NOMO-1 treated with dmso at 0.1 percent for 144 hours (cell line): Measurements from ENCODE around the gene MAP2K3.

ENCODE experiments used
- DNase-seq: peaks from one replicate; lab custom pipeline; 2025; ENCODE audit not compliant: unreplicated experiment; lab: John Stamatoyannopoulos, UW

Gene MAP2K3

GRCh38 chr17:21282231-21282630 lies 2.3 kb upstream of the MAP2K3 start:
- no peak for DNase-seq

- no peak for DNase-seq
Observed at GRCh38 chr17:21282850-21283249, 1.7 kb upstream of the MAP2K3 start.

GRCh38 chr17:21283482-21284318 lies 811 bp upstream of the MAP2K3 start:
- no peak for DNase-seq

GRCh38 chr17:21285164-21286065 lies 904 bp downstream of the MAP2K3 start:
- no peak for DNase-seq

- DNase-seq = peak; percentile 66
Observed at GRCh38 chr17:21286066-21286770, 1.7 kb downstream of the MAP2K3 start.

DNA sequence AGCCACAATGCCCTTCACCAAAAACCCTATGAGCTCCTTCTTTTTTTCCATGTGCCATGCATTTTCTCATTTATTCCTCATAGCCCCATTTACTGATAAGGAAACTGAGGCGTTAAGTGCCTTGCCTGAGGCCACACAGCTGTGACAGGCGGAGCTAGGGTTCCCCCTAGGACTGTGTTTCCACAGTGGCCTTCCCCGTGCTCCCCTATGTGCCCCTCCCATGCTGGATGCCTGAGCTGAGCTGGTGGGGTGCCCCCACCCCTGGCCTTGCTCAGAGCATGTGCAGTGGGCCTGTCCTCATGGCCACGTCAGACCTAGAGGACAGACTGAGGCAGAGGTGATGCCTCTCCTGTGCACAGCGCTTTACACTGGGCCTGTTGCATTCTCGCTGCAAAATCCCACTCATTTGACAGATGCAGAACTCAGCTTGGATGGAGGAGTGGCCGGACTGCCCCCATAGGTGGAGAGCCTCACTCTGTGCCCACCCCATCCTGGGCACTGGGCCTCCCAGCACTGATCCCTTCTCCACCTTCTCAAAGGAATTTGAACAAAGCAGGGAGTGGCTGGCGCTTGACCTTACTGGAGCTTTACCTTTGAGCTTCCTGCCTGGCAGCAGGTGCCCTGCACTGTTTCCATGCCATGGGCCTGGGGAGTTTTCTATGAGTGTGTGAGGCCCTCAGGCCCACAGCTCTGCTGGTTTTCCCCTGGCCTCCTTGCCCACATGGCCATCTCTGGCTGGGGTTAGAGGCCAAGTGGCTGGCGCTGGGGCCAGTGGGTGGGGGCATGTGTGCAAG lies 2.6 kb downstream of the MAP2K3 start:
- DNase-seq = no peak

DNA sequence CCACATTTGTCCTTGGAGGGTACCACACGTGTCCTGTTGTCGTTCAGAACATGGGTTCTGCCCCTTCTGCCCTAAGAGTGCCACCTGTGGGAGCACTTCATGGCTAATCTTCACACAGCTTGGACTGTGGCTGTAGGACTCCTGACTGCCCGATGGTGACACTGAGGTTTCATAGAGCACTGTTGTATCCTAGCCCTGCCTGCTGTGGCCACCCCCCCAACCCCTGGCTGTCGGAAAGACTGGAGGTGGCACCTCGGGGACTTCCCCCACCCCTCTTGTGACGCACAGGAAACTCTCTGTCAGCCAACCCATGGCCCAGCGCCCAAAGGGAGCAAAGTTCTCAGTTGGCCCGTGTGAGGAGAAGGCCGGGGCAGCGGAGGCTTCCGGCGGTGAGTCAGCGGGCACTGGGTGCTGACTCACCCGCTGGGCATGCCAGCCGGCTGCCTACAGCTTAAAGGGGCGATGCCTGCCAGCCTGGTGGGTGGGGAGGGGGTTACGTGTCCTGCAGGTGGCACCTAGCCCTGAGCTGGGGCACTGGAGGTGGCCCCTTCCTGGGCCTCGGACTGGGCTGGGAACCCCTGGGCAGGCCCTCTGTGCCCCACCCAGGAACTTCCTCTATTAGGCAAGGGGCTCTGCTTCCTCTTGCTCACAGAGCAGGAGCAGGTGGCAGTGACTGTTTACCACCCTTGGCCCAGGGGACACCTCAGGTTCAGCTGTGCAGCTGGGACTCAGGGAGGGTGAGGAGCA lies 3.4 kb downstream of the MAP2K3 start:
- peak; percentile 96 for DNase-seq

- DNase-seq = no peak
Observed at GRCh38 chr17:21288571-21289017, 4.1 kb downstream of the MAP2K3 start.

GRCh38 chr17:21289175-21289901 lies 4.8 kb downstream of the MAP2K3 start:
- no peak for DNase-seq

- no peak for DNase-seq
Observed at GRCh38 chr17:21289902-21290571, 5.5 kb downstream of the MAP2K3 start.

- no peak for DNase-seq
Observed at GRCh38 chr17:21291357-21291756, 6.8 kb downstream of the MAP2K3 start.

- no peak for DNase-seq
Observed at GRCh38 chr17:21291862-21292261, 7.4 kb downstream of the MAP2K3 start.

GRCh38 chr17:21292867-21293830 lies 8.6 kb downstream of the MAP2K3 start:
- no peak for DNase-seq

DNA sequence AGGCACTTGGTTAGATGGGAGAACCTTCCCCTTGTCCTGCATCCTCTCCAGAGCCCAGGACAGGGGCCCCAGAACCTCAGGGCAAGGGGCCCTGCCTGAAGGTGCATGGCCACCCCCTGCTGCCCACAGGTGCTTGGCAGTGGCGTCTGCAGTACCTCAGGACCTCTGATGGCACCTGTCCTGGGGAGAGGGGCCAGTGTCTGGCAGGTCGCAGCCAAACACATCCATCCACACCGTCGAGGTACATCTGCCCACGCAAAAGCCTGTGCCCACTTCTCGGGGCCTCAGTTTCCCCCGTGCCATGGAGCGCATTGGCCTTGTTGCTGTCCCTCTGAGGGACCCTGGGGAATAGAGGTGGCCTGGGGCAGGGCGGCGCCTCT lies 9.3 kb downstream of the MAP2K3 start:
- DNase-seq = no peak

DNA sequence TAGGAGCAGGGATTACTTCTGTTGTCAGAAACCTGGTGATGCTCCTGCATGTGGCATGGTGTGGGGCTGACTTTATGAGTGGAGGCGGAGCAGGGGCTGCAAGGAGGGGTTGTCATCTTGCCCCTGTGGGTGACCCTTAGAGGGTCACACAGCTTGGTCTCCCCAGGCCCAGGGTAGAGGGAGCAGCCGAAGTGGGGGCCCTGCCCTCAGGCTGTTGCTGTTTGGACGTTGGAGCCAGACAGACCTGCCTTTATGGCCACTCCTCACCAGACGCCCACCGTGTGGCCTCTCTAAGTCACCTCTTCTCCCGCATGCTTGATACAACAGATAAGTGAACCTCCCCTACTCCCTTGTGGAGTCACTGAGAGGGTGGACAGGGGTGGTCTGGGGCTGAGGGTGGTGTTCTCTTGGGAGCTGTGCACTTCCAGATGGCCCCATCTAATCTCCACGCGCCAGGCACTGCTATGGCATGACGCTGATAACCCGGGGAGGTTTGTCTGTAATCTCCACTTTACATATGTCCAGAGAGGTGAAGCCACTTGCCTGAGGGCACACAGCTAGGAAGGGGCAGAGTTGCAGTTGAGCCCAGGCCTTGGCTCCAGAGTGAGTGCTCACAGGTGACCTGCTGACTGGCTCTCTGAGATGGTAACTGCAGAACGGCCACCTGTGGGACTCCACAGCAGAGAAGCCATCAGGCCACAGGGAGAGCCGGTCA lies 10.0 kb downstream of the MAP2K3 start:
- DNase-seq = no peak

DNA sequence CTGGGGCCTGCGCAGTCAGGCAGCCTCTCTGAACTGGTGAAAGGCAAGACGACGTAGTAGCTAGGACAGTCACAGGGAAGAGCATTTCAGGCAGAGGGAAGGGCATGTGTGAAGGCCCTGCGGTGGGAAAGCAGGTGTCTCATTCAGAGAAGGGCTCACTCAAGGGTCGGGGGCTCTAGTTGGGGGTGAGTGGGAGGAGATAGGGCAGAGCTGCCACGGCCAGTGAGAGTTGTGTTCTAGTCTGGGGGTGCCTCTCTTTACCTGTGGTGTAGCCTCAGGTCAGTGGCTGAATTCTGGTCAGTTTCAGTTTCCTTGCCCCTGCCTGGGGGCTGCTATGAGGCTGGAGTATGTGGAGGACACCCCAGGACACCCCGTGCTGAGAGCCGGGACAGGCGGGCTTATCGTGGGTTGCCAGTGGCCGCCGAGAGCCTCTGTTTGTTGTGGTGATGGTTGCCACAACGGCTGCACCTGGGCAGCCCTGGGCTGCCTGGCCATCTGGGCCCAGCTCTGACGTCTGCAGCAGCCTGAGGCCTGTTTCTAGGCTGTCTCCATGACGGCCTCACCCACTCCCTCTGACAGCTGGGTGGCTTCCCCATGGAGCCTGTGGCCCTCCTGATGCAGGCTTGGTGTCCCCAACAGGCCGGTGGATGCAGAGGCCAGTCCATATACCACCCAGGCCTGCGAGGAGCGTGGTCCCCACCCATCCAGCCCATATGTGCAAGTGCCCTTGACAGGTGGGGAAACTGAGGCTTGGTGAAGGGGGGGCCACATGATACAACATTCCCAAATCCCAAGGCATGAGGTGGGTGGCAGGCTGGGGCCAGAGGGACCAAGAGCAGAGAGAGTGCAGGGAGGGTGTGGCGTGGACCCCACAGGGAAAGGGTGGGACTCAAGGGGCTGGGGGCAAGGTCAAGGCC lies 10.8 kb downstream of the MAP2K3 start:
- DNase-seq = no peak
